NB4 (cell line): ENCODE data around the gene TPO.

ENCODE experiments used
- DNase-seq: peaks from one replicate; pipeline ENCODE4 v3.0.0; 2010; ENCODE audit warnings: low read depth
- H3K4me3 ChIP-seq: one replicate; pipeline ENCODE4 v1.5.1; 2011; ENCODE audit warnings: mild to moderate bottlenecking, low read depth, low read length, moderate library complexity
- CTCF ChIP-seq: IDR thresholded peaks from one replicate; pipeline ENCODE4 v1.5.1; 2012; ENCODE audit warnings: low read depth, low read length
- MAX ChIP-seq: IDR thresholded peaks from 2 replicates; pipeline ENCODE4 v1.6.1; 2011; ENCODE audit warnings: low read depth, low read length
- MYC ChIP-seq: IDR thresholded peaks from 2 replicates; pipeline ENCODE4 v1.6.1; 2011; ENCODE audit warnings: low read depth, low read length
- POLR2A ChIP-seq: IDR thresholded peaks from 2 replicates; pipeline ENCODE4 v1.6.1; 2011; ENCODE audit warnings: mild to moderate bottlenecking; ENCODE audit not compliant: insufficient read length; ENCODE audit errors: extremely low read depth

Gene TPO

GRCh38 chr2:1551905-1552304 is 138.6 kb downstream of the TPO start:
- no peak for DNase-seq
- H3K4me3 ChIP-seq = no peak overlapping the region
- no peak for TF ChIP-seq CTCF
- TF ChIP-seq MYC = no peak
- no peak for TF ChIP-seq MAX
- TF ChIP-seq POLR2A = no peak

GRCh38 chr2:1552611-1553010 is 139.3 kb downstream of the TPO start:
- TF ChIP-seq MYC (no peak), MAX (no peak), POLR2A (no peak), CTCF (no peak)
- no peak overlapping the region for H3K4me3 ChIP-seq
- no peak for DNase-seq

- DNase-seq = no peak
- TF ChIP-seq POLR2A (no peak), MYC (no peak), MAX (no peak), CTCF (no peak)
- H3K4me3 ChIP-seq = no peak overlapping the region
These were observed 140.5 kb downstream of the TPO start for GRCh38 chr2:1553671-1554295.

- H3K4me3 ChIP-seq = no peak overlapping the region
- no peak for TF ChIP-seq MYC
- no peak for TF ChIP-seq CTCF
- TF ChIP-seq MAX = no peak
- no peak for TF ChIP-seq POLR2A
- no peak for DNase-seq
These were observed 143.0 kb downstream of the TPO start for GRCh38 chr2:1556286-1556685.

GRCh38 chr2:1556776-1557466 is 143.7 kb downstream of the TPO start:
- DNase-seq = no peak
- TF ChIP-seq MYC = no peak
- TF ChIP-seq CTCF = no peak
- TF ChIP-seq MAX = no peak
- TF ChIP-seq POLR2A = no peak
- H3K4me3 ChIP-seq = no peak overlapping the region
